HEK293 (cell line): ENCODE measurements around the gene ADGRF3.
"Not testable (repeated sequence)": the region's sequence is repeated elsewhere in the genome, so short reads cannot be mapped to it uniquely, and the experiment has no call there.

Experiments used
- CTCF ChIA-PET: fragments of 350-600 bp; formaldehyde crosslinking; extraction: SDS; loops from one replicate; lab custom pipeline; 2021; ENCODE audit warnings: antibody characterized with exemption; lab: Yijun Ruan, JAX
- POLR2A ChIA-PET: fragments of 300-600 bp; formaldehyde crosslinking; extraction: SDS; loops from one replicate; lab custom pipeline; 2020; ENCODE audit warnings: antibody characterized with exemption, inconsistent platforms; lab: Yijun Ruan, JAX
- H3K27ac ChIP-seq: fragments of 200-500 bp; sonication (Bioruptor generic); 2 replicates; pipeline ENCODE4 v1.5.1; 2014; ENCODE audit warnings: low read depth, low read length, control low read depth, inconsistent platforms; ENCODE audit errors: extremely low read depth
- H3K36me3 ChIP-seq, 2 experiments: fragments of 200-500 bp in 1 of 2; sonication (Bioruptor generic) in 1 of 2; 1 replicate in 1 of 2; 2 replicates in 1 of 2; pipeline ENCODE4 v1.5.1; 2014 to 2017; ENCODE audit warnings: inconsistent platforms in 2 of 2, low read length in 2 of 2; ENCODE audit not compliant: control insufficient read depth in 2 of 2, insufficient read depth in 1 of 2
- H3K4me1 ChIP-seq: fragments of 200-500 bp; sonication (Bioruptor generic); 2 replicates; pipeline ENCODE4 v1.5.1; 2014; ENCODE audit warnings: mild to moderate bottlenecking, low read length, inconsistent platforms; ENCODE audit not compliant: control insufficient read depth, insufficient read depth
- H3K4me3 ChIP-seq: 2 replicates; pipeline ENCODE4 v1.5.1; 2011; ENCODE audit warnings: low read depth, mild to moderate bottlenecking, control low read depth, low read length, moderate library complexity
- H3K9me3 ChIP-seq: fragments of 200-500 bp; sonication (Bioruptor generic); 2 replicates; pipeline ENCODE4 v1.5.1; 2014; ENCODE audit warnings: low read depth, low read length, inconsistent platforms; ENCODE audit not compliant: control insufficient read depth, insufficient read depth
- IKZF3 ChIP-seq: fragments of 450-650 bp; IDR thresholded peaks from 2 replicates; pipeline ENCODE4 v1.5.0; 2018; ENCODE audit warnings: missing biosample characterization, mild to moderate bottlenecking, missing genetic modification characterization, moderate library complexity
- PATZ1 ChIP-seq: fragments of 450-650 bp; formaldehyde crosslinking; IDR thresholded peaks from 2 replicates; pipeline ENCODE4 v1.5.1; 2016; ENCODE audit warnings: missing biosample characterization, missing genetic modification characterization
- PBX3 ChIP-seq: sonication (generic); formaldehyde crosslinking; IDR thresholded peaks from 2 replicates; pipeline ENCODE4 v1.8.1; 2022; ENCODE audit warnings: mild to moderate bottlenecking, moderate library complexity, missing genetic modification reagents
- SALL2 ChIP-seq: fragments of 450-650 bp; formaldehyde crosslinking; IDR thresholded peaks from 2 replicates; pipeline ENCODE4 v1.5.0; 2017; ENCODE audit warnings: missing biosample characterization, mild to moderate bottlenecking, missing genetic modification characterization, borderline replicate concordance
- ZBTB7A ChIP-seq: fragments of 450-650 bp; formaldehyde crosslinking; IDR thresholded peaks from 2 replicates; pipeline ENCODE4 v1.5.1; 2016; ENCODE audit warnings: low read depth, missing biosample characterization, missing genetic modification characterization
- ZEB2 ChIP-seq: fragments of 450-650 bp; formaldehyde crosslinking; IDR thresholded peaks from 2 replicates; pipeline ENCODE4 v1.5.1; 2016; ENCODE audit warnings: missing biosample characterization, missing genetic modification characterization
- ZNF148 ChIP-seq: fragments of 450-650 bp; formaldehyde crosslinking; IDR thresholded peaks from 2 replicates; pipeline ENCODE4 v1.5.0; 2017; ENCODE audit warnings: missing biosample characterization, missing genetic modification characterization, borderline replicate concordance
- ZNF274 ChIP-seq, 2 experiments: fragments of 200-500 bp in 1 of 2; fragments of 450-650 bp in 1 of 2; sonication (Bioruptor generic) in 1 of 2; formaldehyde crosslinking in 1 of 2; IDR thresholded peaks; 2 replicates each; pipeline versions ENCODE4 v1.5.1 to v1.6.1; 2014 to 2016; ENCODE audit warnings: borderline replicate concordance in 1 of 2, inconsistent platforms in 1 of 2, low read length in 1 of 2, missing biosample characterization in 1 of 2, missing genetic modification characterization in 1 of 2
- ZNF335 ChIP-seq: fragments of 450-650 bp; formaldehyde crosslinking; conservative IDR thresholded peaks from 2 replicates; pipeline ENCODE4 v1.5.1; 2016; ENCODE audit warnings: missing biosample characterization, missing genetic modification characterization
- ZNF530 ChIP-seq: fragments of 450-650 bp; formaldehyde crosslinking; IDR thresholded peaks from 2 replicates; pipeline ENCODE4 v1.5.1; 2016; ENCODE audit warnings: low read depth, missing biosample characterization, missing genetic modification characterization
- ZNF548 ChIP-seq: fragments of 450-650 bp; formaldehyde crosslinking; IDR thresholded peaks from 2 replicates; pipeline ENCODE4 v1.5.1; 2016; ENCODE audit warnings: missing biosample characterization, missing genetic modification characterization
- ZNF571 ChIP-seq: fragments of 450-650 bp; formaldehyde crosslinking; IDR thresholded peaks from 2 replicates; pipeline ENCODE4 v1.5.0; 2017; ENCODE audit warnings: missing biosample characterization, missing genetic modification characterization
- ZNF658 ChIP-seq: fragments of 450-650 bp; formaldehyde crosslinking; IDR thresholded peaks from 2 replicates; pipeline ENCODE4; 2016; ENCODE audit warnings: missing biosample characterization, missing genetic modification characterization
- ZSCAN16 ChIP-seq: fragments of 450-650 bp; formaldehyde crosslinking; IDR thresholded peaks from 2 replicates; pipeline ENCODE4 v1.5.1; 2016; ENCODE audit warnings: missing biosample characterization, missing genetic modification characterization
- ZXDB ChIP-seq: fragments of 450-650 bp; formaldehyde crosslinking; IDR thresholded peaks from 2 replicates; pipeline ENCODE4 v1.5.1; 2016; ENCODE audit warnings: missing biosample characterization, missing genetic modification characterization

ADGRF3 gene

DNA sequence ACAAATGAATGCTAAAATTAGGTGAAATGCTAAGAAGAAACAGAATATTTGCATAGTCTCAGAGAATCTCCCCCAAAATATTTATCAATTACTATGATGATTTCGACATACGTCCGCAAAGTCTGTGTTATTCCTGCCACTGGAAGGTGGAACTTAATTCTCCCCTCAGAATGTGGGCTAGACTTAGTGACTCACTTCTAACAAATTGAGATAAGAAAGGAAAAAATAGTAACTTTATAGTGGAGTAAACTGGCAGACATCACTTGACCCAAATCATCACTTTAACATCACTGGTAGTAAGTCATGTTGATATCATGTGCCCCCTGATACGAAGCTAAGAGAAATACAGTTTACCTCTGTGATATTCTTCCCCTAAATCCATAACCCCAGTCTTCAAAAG, 78.4 kb downstream of the ADGRF3 start:
- ChIA-PET CTCF (no interaction called here), POLR2A (no interaction called here)
- H3K27ac ChIP-seq = no peak overlapping the region
- H3K36me3 ChIP-seq = peaks cover 4 to 12% of the 10 kb centered on the region in 2 experiments
- H3K9me3 ChIP-seq = no peaks in the 10 kb centered on the region
- TF ChIP-seq ZEB2 (tag by site-specific recombination) (no peak), ZNF658 (tag by site-specific recombination) (no peak), IKZF3 (tag by site-specific recombination) (no peak), ZNF548 (tag by site-specific recombination) (no peak), ZBTB7A (tag by site-specific recombination) (no peak), PATZ1 (tag by site-specific recombination) (no peak), ZNF530 (tag by site-specific recombination) (no peak), ZNF148 (no peak), ZXDB (tag by site-specific recombination) (no peak), ZNF274 (IDR thresholded peaks at IDR 0.05; ENCODE audit: low read length) (no peak), ZNF274 (tag by site-specific recombination; IDR thresholded peaks at IDR 0.05; ENCODE audit: borderline replicate concordance) (no peak), PBX3 (no peak), ZSCAN16 (tag by site-specific recombination) (no peak), ZNF571 (tag by site-specific recombination) (no peak), SALL2 (no peak), ZNF335 (tag by site-specific recombination) (no peak)
- H3K4me3 ChIP-seq = no peak overlapping the region
- H3K4me1 ChIP-seq = no peaks in the 10 kb centered on the region

DNA sequence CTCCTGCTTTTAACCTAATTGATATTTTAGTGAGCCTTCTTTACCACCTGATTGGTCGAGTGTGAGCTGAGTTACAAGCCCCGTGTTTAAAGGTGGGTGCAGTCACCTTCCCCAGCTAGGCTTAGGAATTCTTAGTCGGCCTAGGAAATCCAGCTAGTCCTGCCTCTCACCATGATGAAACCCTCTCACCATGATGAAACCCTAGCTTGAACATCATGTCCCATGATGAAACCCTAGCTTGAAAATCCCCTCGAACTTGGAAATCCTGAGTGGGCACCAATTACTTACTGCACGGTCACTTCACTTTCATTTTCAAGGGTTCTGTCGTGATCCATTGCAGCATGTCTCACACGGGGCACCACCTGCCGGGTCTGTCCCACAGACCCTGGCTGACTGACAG, 87.8 kb downstream of the ADGRF3 start:
- H3K4me3 ChIP-seq, H3K27ac ChIP-seq, POLR2A ChIA-PET, CTCF ChIA-PET, H3K4me1 ChIP-seq, H3K9me3 ChIP-seq: not testable (repeated sequence)
- peaks cover 3 to 34% of the 10 kb centered on the region in 2 experiments; a peak in 2 of 3 replicates for H3K36me3 ChIP-seq
